HG03378 (cell line): ENCODE results near the gene MAN2A1.
"Not testable (repeated sequence)": the region's sequence is repeated elsewhere in the genome, so short reads cannot be mapped to it uniquely, and the experiment has no call there.

Source experiments
- ATAC-seq: cut with Tn5 transposase; IDR thresholded peaks from one replicate; pipeline ENCODE4 v1.9.1; 2021; ENCODE audit warnings: mild to moderate bottlenecking, moderate library complexity; ENCODE audit not compliant: unreplicated experiment

The MAN2A1 gene

GRCh38 chr5:109750463-109750862, 60.7 kb downstream of the MAN2A1 start:
- ATAC-seq, result no peak

GRCh38 chr5:109753279-109753678, 63.6 kb downstream of the MAN2A1 start:
- ATAC-seq, result no peak

DNA sequence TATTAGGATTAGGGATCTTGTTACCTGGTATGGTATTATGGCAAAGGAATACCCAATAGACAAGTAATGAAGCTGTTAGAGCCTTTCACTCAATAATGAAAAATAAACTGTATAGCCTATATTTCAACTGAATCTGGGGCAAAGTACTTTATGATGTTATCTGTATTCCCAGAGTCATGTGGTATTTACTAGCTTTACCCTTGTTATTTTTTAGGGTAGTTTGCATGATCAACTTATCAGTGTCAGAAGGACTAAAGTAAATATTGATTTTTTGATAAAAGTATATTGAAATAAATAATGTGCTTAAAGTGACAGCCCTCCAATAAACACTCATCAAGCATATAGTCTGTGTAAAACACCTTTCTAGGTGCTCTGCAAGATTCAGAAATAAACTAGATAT, 64.6 kb downstream of the MAN2A1 start:
- ATAC-seq, result no peak

GRCh38 chr5:109755761-109756160, 66.0 kb downstream of the MAN2A1 start:
- ATAC-seq, result no peak

GRCh38 chr5:109756543-109757185, 66.9 kb downstream of the MAN2A1 start:
- no peak for ATAC-seq

GRCh38 chr5:109757490-109757889, 67.8 kb downstream of the MAN2A1 start:
- ATAC-seq, result no peak

GRCh38 chr5:109759306-109759705, 69.6 kb downstream of the MAN2A1 start:
- peak; percentile 62 for ATAC-seq

DNA sequence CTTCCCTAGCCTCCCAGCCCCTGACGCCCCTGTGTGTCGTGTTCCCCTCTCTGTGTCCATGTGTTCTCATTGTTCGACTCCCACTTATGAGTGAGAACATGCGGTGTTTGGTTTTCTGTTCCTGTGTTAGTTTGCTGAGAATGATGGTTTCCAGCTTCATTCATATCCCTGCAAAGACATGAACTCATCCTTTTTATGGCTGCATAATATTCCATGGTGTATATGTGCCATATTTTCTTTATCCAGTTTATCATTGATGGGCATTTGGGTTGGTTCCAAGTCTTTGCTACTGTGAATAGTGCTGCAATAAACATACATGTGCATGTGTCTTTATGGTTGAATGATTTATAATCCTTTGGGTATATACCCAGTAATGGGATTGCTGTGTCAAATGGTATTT, 70.4 kb downstream of the MAN2A1 start:
- not testable (repeated sequence) for ATAC-seq

- ATAC-seq, result no peak
Measured at GRCh38 chr5:109762821-109763220, 73.1 kb downstream of the MAN2A1 start.

GRCh38 chr5:109767184-109767995, 77.7 kb downstream of the MAN2A1 start:
- no peak for ATAC-seq

- no peak for ATAC-seq
Measured at GRCh38 chr5:109767997-109768396, 78.3 kb downstream of the MAN2A1 start.

DNA sequence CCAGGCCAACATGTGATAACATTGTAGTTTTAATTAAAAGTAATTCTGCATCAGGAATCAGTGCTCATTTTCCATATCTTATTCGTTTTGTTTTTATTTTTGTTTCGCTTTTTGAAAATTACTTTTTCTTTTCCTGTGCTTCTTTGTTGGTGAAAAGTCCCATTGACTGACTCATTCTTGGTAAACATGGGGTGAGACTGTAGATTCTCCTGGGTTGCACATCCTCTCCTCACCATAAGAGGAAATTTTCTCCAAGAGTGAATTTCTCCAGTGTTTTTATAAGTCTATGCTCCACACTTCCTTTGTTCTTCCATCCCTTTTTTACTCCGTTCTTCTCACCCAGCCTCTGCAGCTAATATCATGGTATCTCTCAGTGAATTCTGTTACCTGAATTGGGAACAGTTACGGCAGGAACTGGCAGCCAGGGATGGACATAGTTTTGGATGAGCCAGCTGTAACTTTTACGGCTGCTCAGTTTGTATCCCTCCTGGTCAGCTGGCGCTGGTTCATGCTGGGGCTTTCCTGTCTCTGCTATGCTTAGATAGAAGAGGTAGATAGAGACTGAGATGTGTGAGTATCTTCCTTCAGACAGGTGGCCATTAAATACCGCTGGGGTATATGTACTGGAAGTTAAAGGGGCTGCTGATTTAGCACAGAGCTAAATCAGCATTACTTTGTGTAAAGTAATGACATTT, 80.0 kb downstream of the MAN2A1 start:
- ATAC-seq, result no peak

DNA sequence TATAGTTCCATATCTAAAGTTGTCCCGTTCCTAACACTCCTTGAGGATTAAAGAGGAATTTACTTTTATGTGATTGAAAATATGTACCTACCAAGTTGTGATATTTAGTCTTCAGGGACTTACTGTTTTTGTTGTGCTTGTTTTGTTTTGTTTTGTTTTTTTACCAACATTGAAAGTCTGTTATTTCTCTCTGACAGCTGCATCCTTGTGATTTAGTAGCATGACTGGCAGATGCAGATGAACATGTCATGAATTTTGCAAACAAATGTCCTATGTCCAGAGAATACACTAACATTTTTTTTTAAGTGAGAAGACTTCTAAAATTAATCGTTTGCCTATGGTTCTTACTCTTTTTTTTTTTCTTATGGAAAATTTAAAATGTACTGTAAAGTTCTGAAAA, 85.4 kb downstream of the MAN2A1 start:
- no peak for ATAC-seq

GRCh38 chr5:109779036-109779735, 89.5 kb downstream of the MAN2A1 start:
- ATAC-seq, result no peak

- no peak for ATAC-seq
Measured at GRCh38 chr5:109784687-109785086, 95.0 kb downstream of the MAN2A1 start.

GRCh38 chr5:109786206-109786855, 96.6 kb downstream of the MAN2A1 start:
- ATAC-seq, result no peak

GRCh38 chr5:109788596-109788995, 98.9 kb downstream of the MAN2A1 start:
- peak; percentile 98 for ATAC-seq

GRCh38 chr5:109792613-109793012, 102.9 kb downstream of the MAN2A1 start:
- ATAC-seq, result no peak

DNA sequence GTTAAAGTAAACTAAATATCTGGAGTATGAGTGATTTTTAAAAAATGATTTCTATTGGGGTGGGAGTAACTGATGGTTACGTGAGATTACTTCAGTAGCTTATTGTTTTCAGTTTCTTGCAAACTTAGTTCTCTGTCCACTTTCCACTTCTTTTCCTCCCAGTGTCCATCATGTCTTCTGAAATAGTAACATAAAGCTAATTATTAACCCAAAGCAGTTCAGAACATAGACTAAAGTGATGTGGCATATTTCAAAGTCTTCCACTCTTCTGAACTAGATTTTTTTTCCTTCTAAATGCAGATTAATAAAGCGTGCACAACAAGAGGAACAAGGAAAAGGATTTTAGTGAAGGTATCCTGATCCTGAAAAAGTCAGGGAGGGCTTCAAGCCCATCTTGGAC, 114.1 kb downstream of the MAN2A1 start:
- ATAC-seq, result no peak

GRCh38 chr5:109805472-109805871, 115.7 kb downstream of the MAN2A1 start:
- no peak for ATAC-seq

DNA sequence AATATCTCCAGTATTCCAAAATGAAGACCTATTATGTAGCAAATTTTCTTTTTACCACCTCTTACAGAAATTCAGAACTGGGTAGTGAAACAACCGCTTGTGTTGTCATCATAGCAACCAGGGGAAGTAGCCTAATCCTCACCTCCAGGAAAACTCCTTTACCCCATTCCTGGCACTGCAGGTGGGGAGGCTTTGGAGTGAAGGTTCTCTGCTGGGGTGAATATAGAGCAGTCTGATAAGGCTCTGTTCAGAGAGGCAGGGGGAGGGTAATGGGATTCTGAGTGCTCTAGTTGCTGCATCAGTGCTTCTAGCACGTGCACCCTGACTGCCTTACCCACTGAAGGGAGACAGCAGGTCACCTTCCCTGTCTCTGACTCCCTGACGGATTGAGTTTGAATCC, 116.2 kb downstream of the MAN2A1 start:
- ATAC-seq, result no peak
